Neural cell (in vitro differentiated cells): ENCODE data around the gene PRPH. TPM values are rescaled to one million over a fixed set of nuclear protein-coding genes. Genes with fewer than 3 reads are reported as not detected.

Experiments used
- H2AFZ ChIP-seq: fragments of 200-600, 300-800 bp; sonication (generic), shearing (Covaris generic); 2 replicates; pipeline ENCODE4 v1.6.0; 2014; ENCODE audit warnings: low read depth, mild to moderate bottlenecking, antibody characterized with exemption, low read length, moderate library complexity
- H3F3A ChIP-seq: fragments of 200-600 bp; shearing (Covaris generic); 2 replicates; pipeline ENCODE4 v1.6.1; 2016; ENCODE audit warnings: mild to moderate bottlenecking, moderate library complexity, mixed read lengths, antibody characterized with exemption, low read length; ENCODE audit not compliant: insufficient read depth, poor library complexity, severe bottlenecking
- H3K27ac ChIP-seq: fragments of 200-600, 300-800 bp; sonication (generic), shearing (Covaris generic); 2 replicates; pipeline ENCODE4 v1.5.1; 2014; ENCODE audit warnings: mild to moderate bottlenecking, low read length, moderate library complexity
- H3K27me3 ChIP-seq: fragments of 300-800, 200-600 bp; sonication (generic), shearing (Covaris generic); 2 replicates; pipeline ENCODE4 v1.6.0; 2014; ENCODE audit warnings: mild to moderate bottlenecking, low read depth, low read length, moderate library complexity; ENCODE audit not compliant: insufficient read depth
- H3K36me3 ChIP-seq: fragments of 300-800, 200-600 bp; sonication (generic), shearing (Covaris generic); 2 replicates; pipeline ENCODE4 v1.5.1; 2014; ENCODE audit warnings: mild to moderate bottlenecking, antibody characterized with exemption, low read length, moderate library complexity; ENCODE audit not compliant: insufficient read depth
- H3K4me2 ChIP-seq: fragments of 300-800, 200-600 bp; sonication (generic), shearing (Covaris generic); 2 replicates; pipeline ENCODE4 v1.6.0; 2014; ENCODE audit warnings: mild to moderate bottlenecking, low read length
- H3K4me3 ChIP-seq: fragments of 300-800, 200-600 bp; sonication (generic), shearing (Covaris generic); 2 replicates; pipeline ENCODE4 v1.5.1; 2014; ENCODE audit warnings: mild to moderate bottlenecking, low read length, moderate library complexity
- H3K79me2 ChIP-seq: fragments of 200-600 bp; shearing (Covaris generic); replicated peaks from 2 replicates; pipeline ENCODE4 v1.6.0; 2014; ENCODE audit warnings: mild to moderate bottlenecking, low read length, moderate library complexity; ENCODE audit not compliant: insufficient read depth
- H3K9ac ChIP-seq: fragments of 300-800, 200-600 bp; sonication (generic), shearing (Covaris generic); 2 replicates; pipeline ENCODE4 v1.6.1; 2016; ENCODE audit warnings: mild to moderate bottlenecking, low read length, mixed read lengths
- H3K9me2 ChIP-seq: fragments of 200-600 bp; shearing (Covaris generic); 2 replicates; pipeline ENCODE4 v1.6.1; 2016; ENCODE audit warnings: mild to moderate bottlenecking, low read length, mixed read lengths; ENCODE audit not compliant: insufficient read depth
- H3K9me3 ChIP-seq: fragments of 200-600, 300-800 bp; sonication (generic), shearing (Covaris generic); 2 replicates; pipeline ENCODE4 v1.6.1; 2016; ENCODE audit warnings: mild to moderate bottlenecking, mixed run types, low read length, moderate library complexity, mixed read lengths
- H4K20me1 ChIP-seq: fragments of 200-600 bp; shearing (Covaris generic); 2 replicates; pipeline ENCODE4 v1.6.1; 2016; ENCODE audit warnings: mild to moderate bottlenecking, mixed run types; ENCODE audit not compliant: insufficient read depth
- EP300 ChIP-seq: fragments of 450-650 bp; conservative IDR thresholded peaks from 2 replicates; pipeline ENCODE4 v1.6.1; 2014; ENCODE audit warnings: antibody characterized with exemption, mild to moderate bottlenecking, moderate library complexity; ENCODE audit not compliant: poor library complexity, severe bottlenecking
- EZH2 ChIP-seq: fragments of 200-600, 300-800 bp; shearing (Covaris generic), sonication (generic); IDR thresholded peaks from 2 replicates; pipeline ENCODE4 v1.6.1; 2014; ENCODE audit warnings: antibody characterized with exemption, low read length, borderline replicate concordance, mild to moderate bottlenecking; ENCODE audit not compliant: insufficient read depth, poor library complexity, severe bottlenecking
- MXI1 ChIP-seq: fragments of 450-650 bp; conservative IDR thresholded peaks from 2 replicates; pipeline ENCODE4 v1.6.1; 2014; ENCODE audit warnings: antibody characterized with exemption, mild to moderate bottlenecking; ENCODE audit not compliant: poor library complexity, severe bottlenecking
- POLR2AphosphoS5 ChIP-seq: IDR thresholded peaks from 2 replicates; pipeline ENCODE4 v1.6.1; 2012
- RAD21 ChIP-seq: fragments of 450-650 bp; conservative IDR thresholded peaks from 2 replicates; pipeline ENCODE4 v1.6.1; 2014; ENCODE audit warnings: antibody characterized with exemption, mild to moderate bottlenecking, moderate library complexity
- SMC3 ChIP-seq: fragments of 450-650 bp; conservative IDR thresholded peaks from 2 replicates; pipeline ENCODE4 v1.6.1; 2014; ENCODE audit warnings: antibody characterized with exemption, mild to moderate bottlenecking, moderate library complexity; ENCODE audit not compliant: poor library complexity
- TAF1 ChIP-seq: IDR thresholded peaks from 2 replicates; pipeline ENCODE4 v1.6.1; 2012; ENCODE audit warnings: low read depth
- polyA plus RNA-seq: library from polyadenylated mRNA; depleted of rRNA; stranded (reverse); fragments of >200 nt; gene quantifications from 2 replicates; pipeline ENCODE4 v1.2.3, GENCODE V29; 2014
- TF ChIP-seq, protein P1 (sequence below): fragments of 450-650 bp; IDR thresholded peaks from 2 replicates; pipeline ENCODE4 v1.5.1; 2014; ENCODE audit warnings: antibody characterized with exemption, mild to moderate bottlenecking, moderate library complexity; ENCODE audit not compliant: poor library complexity, severe bottlenecking
- TF ChIP-seq, protein P2 (sequence below): IDR thresholded peaks from 2 replicates; pipeline ENCODE4 v1.6.1; 2012; ENCODE audit warnings: borderline replicate concordance

PRPH gene
- polyA plus RNA-seq, 1 donor from 2014 or later: not detected

DNA sequence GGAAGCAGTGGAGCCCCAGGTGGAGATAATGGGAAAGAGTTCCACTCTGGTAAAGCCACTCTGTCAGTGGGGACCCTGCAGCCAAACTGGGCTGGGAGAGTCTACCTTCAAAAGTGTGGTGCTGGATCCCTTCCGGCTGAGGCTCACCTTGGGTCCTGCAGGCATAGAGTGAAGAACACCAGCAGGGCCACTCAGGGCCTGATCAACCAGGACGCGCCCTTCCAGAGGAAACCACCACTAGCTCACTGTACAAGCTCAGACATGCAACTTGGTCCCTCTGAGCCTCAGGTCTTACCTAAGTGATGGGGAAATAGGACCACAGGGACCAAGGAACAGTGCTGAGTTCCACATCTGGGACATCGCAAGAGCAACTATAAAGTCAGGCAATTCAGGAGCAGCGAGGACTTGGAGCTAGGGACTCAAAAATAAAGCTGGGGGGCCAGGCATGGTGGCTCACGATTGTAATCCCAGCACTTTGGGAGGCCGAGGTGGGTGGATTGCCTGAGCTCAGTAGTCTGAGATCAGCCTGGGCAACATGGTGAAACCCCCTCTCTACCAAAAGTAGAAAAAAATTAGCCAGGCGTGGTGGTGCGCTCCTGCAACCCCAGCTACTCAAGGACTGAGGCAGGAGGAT lies 5.9 kb upstream of the PRPH start:
- H3K27me3 ChIP-seq: peaks cover 13% of the 10 kb centered on the region
- no peak overlapping the region for H3K4me3 ChIP-seq
- no peaks in the 10 kb centered on the region for H3K9me3 ChIP-seq
- no peaks in the 10 kb centered on the region for H3K36me3 ChIP-seq
- H3K27ac ChIP-seq: no peak overlapping the region
- no peak overlapping the region for H3K4me2 ChIP-seq
- H2AFZ ChIP-seq: no peak overlapping the region
- H3F3A ChIP-seq: no peaks in the 10 kb centered on the region
- H3K9me2 ChIP-seq: no peaks in the 10 kb centered on the region
- H3K9ac ChIP-seq: no peak overlapping the region
- no peak for TF ChIP-seq EP300
- TF ChIP-seq, protein P1, sequence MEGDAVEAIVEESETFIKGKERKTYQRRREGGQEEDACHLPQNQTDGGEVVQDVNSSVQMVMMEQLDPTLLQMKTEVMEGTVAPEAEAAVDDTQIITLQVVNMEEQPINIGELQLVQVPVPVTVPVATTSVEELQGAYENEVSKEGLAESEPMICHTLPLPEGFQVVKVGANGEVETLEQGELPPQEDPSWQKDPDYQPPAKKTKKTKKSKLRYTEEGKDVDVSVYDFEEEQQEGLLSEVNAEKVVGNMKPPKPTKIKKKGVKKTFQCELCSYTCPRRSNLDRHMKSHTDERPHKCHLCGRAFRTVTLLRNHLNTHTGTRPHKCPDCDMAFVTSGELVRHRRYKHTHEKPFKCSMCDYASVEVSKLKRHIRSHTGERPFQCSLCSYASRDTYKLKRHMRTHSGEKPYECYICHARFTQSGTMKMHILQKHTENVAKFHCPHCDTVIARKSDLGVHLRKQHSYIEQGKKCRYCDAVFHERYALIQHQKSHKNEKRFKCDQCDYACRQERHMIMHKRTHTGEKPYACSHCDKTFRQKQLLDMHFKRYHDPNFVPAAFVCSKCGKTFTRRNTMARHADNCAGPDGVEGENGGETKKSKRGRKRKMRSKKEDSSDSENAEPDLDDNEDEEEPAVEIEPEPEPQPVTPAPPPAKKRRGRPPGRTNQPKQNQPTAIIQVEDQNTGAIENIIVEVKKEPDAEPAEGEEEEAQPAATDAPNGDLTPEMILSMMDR: no peak
- TF ChIP-seq RAD21: no peak
- TF ChIP-seq SMC3: no peak
- TF ChIP-seq POLR2AphosphoS5: no peak
- no peak for TF ChIP-seq MXI1
- TF ChIP-seq, protein P2, sequence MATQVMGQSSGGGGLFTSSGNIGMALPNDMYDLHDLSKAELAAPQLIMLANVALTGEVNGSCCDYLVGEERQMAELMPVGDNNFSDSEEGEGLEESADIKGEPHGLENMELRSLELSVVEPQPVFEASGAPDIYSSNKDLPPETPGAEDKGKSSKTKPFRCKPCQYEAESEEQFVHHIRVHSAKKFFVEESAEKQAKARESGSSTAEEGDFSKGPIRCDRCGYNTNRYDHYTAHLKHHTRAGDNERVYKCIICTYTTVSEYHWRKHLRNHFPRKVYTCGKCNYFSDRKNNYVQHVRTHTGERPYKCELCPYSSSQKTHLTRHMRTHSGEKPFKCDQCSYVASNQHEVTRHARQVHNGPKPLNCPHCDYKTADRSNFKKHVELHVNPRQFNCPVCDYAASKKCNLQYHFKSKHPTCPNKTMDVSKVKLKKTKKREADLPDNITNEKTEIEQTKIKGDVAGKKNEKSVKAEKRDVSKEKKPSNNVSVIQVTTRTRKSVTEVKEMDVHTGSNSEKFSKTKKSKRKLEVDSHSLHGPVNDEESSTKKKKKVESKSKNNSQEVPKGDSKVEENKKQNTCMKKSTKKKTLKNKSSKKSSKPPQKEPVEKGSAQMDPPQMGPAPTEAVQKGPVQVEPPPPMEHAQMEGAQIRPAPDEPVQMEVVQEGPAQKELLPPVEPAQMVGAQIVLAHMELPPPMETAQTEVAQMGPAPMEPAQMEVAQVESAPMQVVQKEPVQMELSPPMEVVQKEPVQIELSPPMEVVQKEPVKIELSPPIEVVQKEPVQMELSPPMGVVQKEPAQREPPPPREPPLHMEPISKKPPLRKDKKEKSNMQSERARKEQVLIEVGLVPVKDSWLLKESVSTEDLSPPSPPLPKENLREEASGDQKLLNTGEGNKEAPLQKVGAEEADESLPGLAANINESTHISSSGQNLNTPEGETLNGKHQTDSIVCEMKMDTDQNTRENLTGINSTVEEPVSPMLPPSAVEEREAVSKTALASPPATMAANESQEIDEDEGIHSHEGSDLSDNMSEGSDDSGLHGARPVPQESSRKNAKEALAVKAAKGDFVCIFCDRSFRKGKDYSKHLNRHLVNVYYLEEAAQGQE: no peak
- no peak for TF ChIP-seq EZH2
- no peaks in the 10 kb centered on the region for H4K20me1 ChIP-seq
- no peaks in the 10 kb centered on the region for H3K79me2 ChIP-seq

DNA sequence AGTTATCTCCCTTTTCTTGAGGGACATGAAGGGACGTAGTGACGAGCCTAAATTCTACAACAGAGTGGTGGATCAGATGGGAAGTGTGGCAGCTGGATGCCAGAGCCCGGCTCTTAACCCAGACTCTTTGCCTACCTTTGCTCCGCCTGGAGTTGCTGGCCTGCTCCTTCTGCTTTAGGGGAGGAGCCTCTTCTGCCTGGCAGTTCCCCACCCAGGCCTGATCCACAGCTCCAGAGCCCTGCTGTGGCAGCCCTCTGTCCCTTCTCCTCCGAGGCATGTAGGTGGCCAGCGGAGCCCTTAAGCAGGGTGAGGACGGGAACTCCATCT lies 2.3 kb upstream of the PRPH start:
- Histone ChIP-seq H3K79me2 (no peaks in the 10 kb centered on the region), H3K36me3 (no peaks in the 10 kb centered on the region), H2AFZ (no peak overlapping the region), H3K9ac (no peak overlapping the region), H3K4me3 (no peak overlapping the region), H3K9me2 (no peaks in the 10 kb centered on the region), H3K4me2 (no peak overlapping the region), H4K20me1 (no peaks in the 10 kb centered on the region), H3K27ac (no peak overlapping the region), H3K27me3 (peaks cover 50% of the 10 kb centered on the region), H3K9me3 (no peaks in the 10 kb centered on the region), H3F3A (no peaks in the 10 kb centered on the region)
- no peak for TF ChIP-seq TAF1
- no peak for TF ChIP-seq EZH2
- TF ChIP-seq POLR2AphosphoS5: no peak
- TF ChIP-seq, protein P2: no peak
- TF ChIP-seq, protein P1: no peak
- TF ChIP-seq MXI1: no peak
- TF ChIP-seq SMC3: no peak
- TF ChIP-seq RAD21: no peak
- TF ChIP-seq EP300: no peak
